Tongue (tissue), 2 donors: ENCODE results near the gene PUS3. TPM values are rescaled to one million over a fixed set of nuclear protein-coding genes. Genes with fewer than 3 reads are reported as not detected.

Experiments used
- DNase-seq: peaks from one replicate; pipeline ENCODE4 v3.0.0-alpha.2; 2015
- total RNA-seq: library from RNA; depleted of rRNA; stranded (reverse); fragments of >200 nt; gene quantifications from one replicate; pipeline ENCODE4 v1.2.3, GENCODE V29; 2014

Gene PUS3
- total RNA-seq, 1 donor from 2014 or later = 7.2 TPM

- peak; percentile 91 for DNase-seq
These were observed 38.9 kb upstream of the PUS3 start for GRCh38 chr11:125941619-125942611.

GRCh38 chr11:125941267-125941618 lies 38.2 kb upstream of the PUS3 start:
- no peak for DNase-seq

- no peak for DNase-seq
These were observed 37.1 kb upstream of the PUS3 start for GRCh38 chr11:125940145-125940544.

GRCh38 chr11:125939081-125939521 lies 36.1 kb upstream of the PUS3 start:
- peak; percentile 62 for DNase-seq

- DNase-seq = no peak
These were observed 35.4 kb upstream of the PUS3 start for GRCh38 chr11:125938418-125938817.

- DNase-seq = peak; percentile 81
These were observed 32.7 kb upstream of the PUS3 start for GRCh38 chr11:125935618-125936199.

- DNase-seq = no peak
These were observed 32.0 kb upstream of the PUS3 start for GRCh38 chr11:125935056-125935455.

- no peak for DNase-seq
These were observed 31.5 kb upstream of the PUS3 start for GRCh38 chr11:125934473-125934872.

GRCh38 chr11:125933030-125933813 lies 30.2 kb upstream of the PUS3 start:
- no peak for DNase-seq

GRCh38 chr11:125932301-125932700 lies 29.3 kb upstream of the PUS3 start:
- DNase-seq = no peak

- peak; percentile 57 for DNase-seq
These were observed 28.7 kb upstream of the PUS3 start for GRCh38 chr11:125931668-125932067.

GRCh38 chr11:125931116-125931515 lies 28.1 kb upstream of the PUS3 start:
- no peak for DNase-seq

- no peak for DNase-seq
These were observed 27.1 kb upstream of the PUS3 start for GRCh38 chr11:125930076-125930450.

GRCh38 chr11:125929445-125930075 lies 26.6 kb upstream of the PUS3 start:
- no peak for DNase-seq

GRCh38 chr11:125926682-125927081 lies 23.7 kb upstream of the PUS3 start:
- no peak for DNase-seq

GRCh38 chr11:125925804-125926203 lies 22.8 kb upstream of the PUS3 start:
- DNase-seq = no peak

- DNase-seq = peak; percentile 37
These were observed 22.3 kb upstream of the PUS3 start for GRCh38 chr11:125925247-125925740.

- no peak for DNase-seq
These were observed 21.5 kb upstream of the PUS3 start for GRCh38 chr11:125924384-125925007.

- DNase-seq = no peak
These were observed 20.6 kb upstream of the PUS3 start for GRCh38 chr11:125923633-125924032.

- DNase-seq = peak; percentile 94
These were observed 20.1 kb upstream of the PUS3 start for GRCh38 chr11:125923012-125923579.

GRCh38 chr11:125922156-125922555 lies 19.1 kb upstream of the PUS3 start:
- no peak for DNase-seq
